K562 treated with DMSO at 1 percent for 48 hours (cell line): ENCODE measurements around the gene TRMT1. TPM values are rescaled to one million over a fixed set of nuclear protein-coding genes. Genes with fewer than 3 reads are reported as not detected.

Experiments used
- total RNA-seq: library from RNA; unstranded; fragments of 300-600 nt; gene quantifications from 2 replicates; pipeline ENCODE4 v1.2.3, GENCODE V29; 2022; ENCODE audit warnings: low replicate concordance; ENCODE audit errors: extremely low read depth

The TRMT1 gene
- not detected in 2 replicates for total RNA-seq

DNA sequence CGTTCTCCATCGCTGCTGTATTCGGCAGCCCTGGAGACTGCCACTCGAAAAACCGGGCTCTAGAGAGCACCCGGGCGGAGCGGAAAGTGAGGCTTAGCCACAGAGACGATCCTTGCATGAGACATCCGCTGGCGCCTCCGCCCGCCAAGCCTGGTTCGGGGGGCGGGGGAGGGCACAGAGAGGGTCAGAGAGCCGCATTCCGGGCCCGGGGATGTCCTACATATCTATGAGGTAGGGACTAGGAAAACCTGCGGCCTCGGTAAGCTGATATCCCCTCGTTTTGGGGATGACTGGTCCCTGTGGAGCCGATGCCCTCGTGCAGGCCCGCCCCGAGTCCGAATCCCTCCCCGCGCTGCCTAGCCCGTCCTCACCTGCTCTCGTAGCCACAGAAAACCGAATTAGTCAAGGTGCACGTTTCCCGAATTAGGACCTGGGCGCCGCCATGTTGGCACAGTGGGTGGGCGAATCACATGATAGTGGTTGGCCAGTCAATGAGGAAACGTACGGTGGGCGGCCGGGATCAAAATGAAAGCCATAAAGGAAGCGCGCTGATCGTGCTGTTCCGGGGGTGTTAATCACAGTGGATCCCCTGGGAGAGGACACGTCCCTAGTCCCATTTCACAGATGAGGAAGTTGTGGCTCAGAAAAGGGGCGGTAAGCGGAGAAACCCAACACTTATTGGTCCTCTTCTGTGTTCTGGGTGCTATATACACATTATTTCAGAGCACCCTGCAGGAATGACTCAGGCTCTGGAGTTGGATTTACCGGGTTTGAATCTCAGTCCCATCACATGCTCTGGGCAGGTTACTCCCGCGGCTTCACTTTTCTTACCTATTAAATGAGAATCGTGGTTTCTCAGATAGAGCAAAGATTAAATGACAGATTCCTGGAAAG is at the start of gene TRMT1:
TRMT1 (minus strand) TSS at position 459 of the 894 bp plus-strand sequence; CDS start at position 118, 341 bp downstream.

DNA sequence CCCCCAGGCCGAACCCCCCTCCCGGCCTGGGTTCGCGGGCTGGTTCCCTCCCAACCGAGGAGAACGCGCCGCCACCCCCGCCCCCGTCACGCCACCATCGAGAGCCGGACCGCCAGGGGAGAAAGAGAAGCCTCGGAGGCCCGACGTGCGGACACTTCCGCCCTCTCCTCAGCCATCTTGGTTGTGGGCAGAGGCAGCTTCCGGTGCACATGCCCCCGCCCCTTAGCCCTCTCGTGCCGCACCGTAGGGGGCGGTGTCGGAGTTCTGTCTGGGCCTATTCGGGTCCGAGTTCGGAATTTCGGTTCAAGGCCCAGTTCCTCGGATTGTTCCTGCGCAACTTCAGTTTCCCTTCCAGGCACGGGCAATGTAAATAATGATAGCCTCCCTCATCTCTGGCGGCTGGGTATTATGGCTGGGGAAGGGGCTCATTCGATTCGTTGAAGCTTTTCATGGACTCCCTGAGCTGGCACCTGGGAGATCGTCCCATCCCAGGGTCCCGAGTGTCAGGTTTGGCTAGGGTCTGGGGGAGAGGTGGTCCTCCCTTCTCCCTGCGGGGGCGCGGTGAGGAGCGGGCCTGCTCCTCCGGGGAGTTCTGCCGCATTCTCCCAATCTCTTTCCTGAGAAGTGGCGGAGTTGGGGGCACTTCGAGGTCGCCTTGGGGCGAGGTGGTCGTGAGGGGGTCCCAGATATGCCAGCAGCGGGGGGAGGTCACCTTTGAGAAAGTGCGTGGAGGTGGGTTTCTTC is 33.8 kb upstream of the TRMT1 start, which contains the start of the genes IER2 and STX10:
IER2 (plus strand) TSS at position 225 of the 744 bp plus-strand sequence. CDS start 2,776 bp downstream, outside the sequence.
STX10 (minus strand) TSS at position 189 of the 744 bp plus-strand sequence. CDS start 202 bp downstream, outside the sequence.

DNA sequence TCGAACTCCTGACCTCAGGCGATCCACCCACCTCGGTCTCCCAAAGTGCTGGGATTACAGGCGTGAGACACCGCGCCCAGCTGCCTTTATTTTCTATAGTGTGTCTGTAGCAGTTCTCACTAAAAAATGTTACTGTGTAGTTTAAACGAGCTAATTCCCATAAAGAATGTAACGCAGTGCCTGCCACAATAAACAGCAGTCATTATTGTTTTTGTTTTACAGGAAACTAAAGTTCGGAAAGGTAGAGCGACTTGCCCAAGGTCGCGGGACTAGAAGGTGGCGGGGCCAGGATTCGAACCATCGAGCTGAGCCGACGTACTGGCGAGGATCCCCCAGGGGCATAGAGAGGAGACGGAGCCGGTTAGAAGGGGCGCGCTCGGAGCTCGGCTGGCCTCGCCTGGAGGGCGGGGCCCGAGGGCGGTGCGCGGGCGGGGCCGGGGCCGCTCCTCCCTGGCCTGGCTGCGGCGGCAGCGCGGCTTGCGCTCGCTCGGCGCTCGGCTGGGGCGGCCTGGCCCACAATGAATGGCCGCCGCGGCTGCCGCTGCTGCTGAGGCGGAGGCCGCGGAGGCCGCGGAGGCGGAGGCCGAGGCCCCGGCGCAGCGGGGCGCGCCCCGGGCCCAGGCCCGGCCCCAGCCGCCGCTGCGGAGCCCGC is 1.4 kb upstream of the TRMT1 start, which contains the start of gene NACC1:
NACC1 (plus strand) TSS at position 493 of the 652 bp plus-strand sequence. CDS start 16,944 bp downstream, outside the sequence.

DNA sequence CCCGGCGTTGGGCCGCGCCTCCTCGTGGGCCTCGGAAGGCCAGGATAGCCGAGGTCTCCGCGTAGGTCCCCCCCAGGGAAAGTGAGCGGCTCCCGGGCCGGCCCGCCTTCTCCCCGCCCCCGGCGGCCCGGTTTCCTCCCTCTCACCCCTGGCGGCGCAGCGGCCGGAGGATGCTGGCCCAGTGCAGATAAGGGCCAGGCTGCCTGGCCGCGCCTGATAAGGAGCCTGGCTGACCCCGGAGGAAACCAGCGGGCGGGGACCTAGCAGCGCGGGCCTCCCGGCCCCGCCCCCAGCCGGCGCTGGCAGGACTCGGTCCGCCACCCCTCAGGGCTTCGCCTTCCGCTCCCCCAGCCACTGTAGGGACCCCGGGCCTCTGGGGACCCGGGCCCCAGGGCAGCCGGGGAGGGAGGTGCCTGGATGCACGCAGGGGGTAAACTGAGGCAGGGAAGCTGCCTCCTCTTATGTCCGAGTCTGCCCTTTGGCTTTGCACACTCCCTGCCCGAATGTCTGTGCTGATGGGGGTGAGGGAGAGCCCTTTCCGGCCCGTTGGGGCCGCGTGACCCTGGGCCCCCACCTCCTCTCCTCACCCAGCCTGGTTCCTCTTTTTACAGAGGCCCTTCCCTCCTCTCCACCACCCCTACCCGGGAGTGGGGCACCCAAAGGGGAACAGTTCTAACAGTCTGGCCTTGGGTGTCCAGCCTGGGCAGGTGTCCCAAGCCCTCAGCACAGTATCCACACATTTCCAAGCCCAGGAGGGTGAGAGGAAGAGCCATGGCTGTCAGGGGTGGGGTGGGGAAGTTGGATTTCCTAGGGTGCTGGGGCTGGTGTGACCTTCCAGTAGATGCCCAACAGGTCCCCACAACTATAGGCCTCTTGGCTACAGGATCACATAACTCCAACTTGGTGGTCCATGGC is 13.6 kb downstream of the TRMT1 start, which contains the start of gene LYL1:
LYL1 (minus strand) TSS at position 193 of the 915 bp plus-strand sequence. CDS start 1,687 bp downstream, outside the sequence.

Other genes starting within 250 kb of the TRMT1 start
- not detected in 2 replicates for gene DNASE2, start 235.3 kb downstream of the TRMT1 start, total RNA-seq
- not detected in 2 replicates for gene KLF1, start 229.5 kb downstream of the TRMT1 start, total RNA-seq
- not detected in 2 replicates for gene GCDH, start 225.6 kb downstream of the TRMT1 start, total RNA-seq
- gene SYCE2, start 197.4 kb downstream of the TRMT1 start, total RNA-seq, result not detected in 2 replicates
- 986 TPM in 1 of 2 replicates, not detected in the other for gene FARSA, start 183.0 kb downstream of the TRMT1 start, total RNA-seq
- gene CALR, start 178.1 kb downstream of the TRMT1 start, total RNA-seq, result 227 and 730 TPM in 2 replicates
- not detected in 2 replicates for gene RAD23A, start 170.9 kb downstream of the TRMT1 start, total RNA-seq
- gene GADD45GIP1, start 159.5 kb downstream of the TRMT1 start, total RNA-seq, result not detected in 2 replicates
- not detected in 2 replicates for gene DAND5, start 147.2 kb downstream of the TRMT1 start, total RNA-seq
- not detected in 2 replicates for gene NFIX, start 121.3 kb downstream of the TRMT1 start, total RNA-seq
- gene LYL1, start 13.9 kb downstream of the TRMT1 start, total RNA-seq, result not detected in 2 replicates
- gene NACC1, start 1.5 kb upstream of the TRMT1 start, total RNA-seq, result not detected in 2 replicates
- not detected in 2 replicates for gene STX10, start 33.6 kb upstream of the TRMT1 start, total RNA-seq
- not detected in 2 replicates for gene IER2, start 33.7 kb upstream of the TRMT1 start, total RNA-seq